CD4-positive, alpha-beta T cell treated with Interleukin-21 for 1 hour (primary cell): Measurements from ENCODE around the gene ARL15.
"Not testable (repeated sequence)": the region's sequence is repeated elsewhere in the genome, so short reads cannot be mapped to it uniquely, and the experiment has no call there.

ENCODE experiments used
- DNase-seq: peaks from one replicate; pipeline ENCODE4 v3.0.0-alpha.2; 2020

ARL15 gene

DNA sequence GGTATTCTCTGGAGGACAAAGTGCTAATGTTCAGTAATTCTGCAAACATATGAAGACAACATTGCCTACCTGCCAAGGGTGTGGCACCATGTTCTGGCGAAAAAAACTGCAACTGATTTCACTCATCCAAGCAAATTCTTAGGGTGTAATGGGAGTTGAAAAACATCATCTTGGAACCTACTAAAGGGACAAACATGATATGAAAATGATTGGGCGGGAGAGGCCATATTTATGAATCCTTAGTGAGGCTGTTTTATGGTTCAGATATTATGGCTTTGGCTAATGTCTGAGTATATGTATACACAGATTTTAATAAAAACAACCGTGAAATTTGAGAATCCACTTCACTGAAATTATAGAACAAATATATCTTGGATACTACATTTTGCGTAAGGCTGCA lies 225.7 kb downstream of the ARL15 start:
- DNase-seq: no peak

DNA sequence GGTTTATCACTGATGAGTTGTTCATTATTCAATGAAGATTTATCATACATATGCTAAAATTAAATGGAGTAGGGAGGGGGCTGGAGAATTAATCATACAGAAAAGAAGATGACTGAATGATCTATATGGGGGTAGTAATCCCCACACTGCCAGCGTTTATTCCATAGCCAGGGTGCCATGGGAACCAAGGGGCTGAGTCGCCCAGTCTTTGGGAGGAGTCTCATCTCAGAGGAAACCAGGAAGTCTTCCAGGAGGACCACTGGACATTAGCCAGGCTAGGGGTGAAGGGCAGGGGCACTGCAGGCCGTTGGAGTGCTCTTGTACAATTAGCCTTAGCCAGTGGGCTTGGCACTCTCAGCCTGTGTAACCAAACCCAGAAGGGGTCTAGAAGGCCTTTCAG lies 226.5 kb downstream of the ARL15 start:
- no peak for DNase-seq

DNA sequence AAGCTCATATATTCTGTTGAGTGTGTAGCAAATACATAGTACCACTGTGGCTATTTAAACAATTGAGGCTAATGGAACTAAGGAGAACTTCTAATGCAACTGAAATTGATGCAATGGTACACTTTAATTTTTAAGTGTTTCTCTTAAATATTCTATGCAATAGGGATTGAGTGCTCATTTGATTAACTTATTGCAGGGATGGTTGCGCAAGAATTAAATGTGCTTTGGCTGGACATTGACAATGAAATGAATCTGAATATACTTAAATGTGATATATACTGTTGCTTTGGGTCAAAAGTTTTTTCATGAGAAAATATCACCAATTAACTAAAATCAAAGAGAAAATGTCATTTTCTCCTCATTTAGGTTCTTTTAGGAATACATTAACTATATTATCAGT lies 227.1 kb downstream of the ARL15 start:
- DNase-seq: no peak

DNA sequence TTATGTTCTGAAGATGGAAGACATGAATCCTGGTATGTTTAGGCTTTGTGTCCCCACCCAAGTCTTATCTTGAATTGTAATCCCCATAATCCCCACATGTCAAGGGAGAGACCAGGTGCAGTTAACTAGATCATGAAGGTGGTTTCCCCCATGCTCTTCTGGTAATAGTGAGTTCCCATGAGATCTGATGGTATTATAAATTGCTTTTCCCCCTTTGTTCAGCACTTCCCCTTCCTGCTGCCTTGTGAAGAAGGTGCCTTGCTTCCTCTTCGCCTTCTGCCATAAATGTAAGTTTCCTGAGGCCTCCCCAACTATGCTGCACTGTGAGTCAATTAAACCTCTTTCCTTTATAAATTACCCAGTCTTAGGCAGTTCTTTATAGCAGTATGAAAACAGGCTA lies 229.0 kb downstream of the ARL15 start:
- DNase-seq: no peak

DNA sequence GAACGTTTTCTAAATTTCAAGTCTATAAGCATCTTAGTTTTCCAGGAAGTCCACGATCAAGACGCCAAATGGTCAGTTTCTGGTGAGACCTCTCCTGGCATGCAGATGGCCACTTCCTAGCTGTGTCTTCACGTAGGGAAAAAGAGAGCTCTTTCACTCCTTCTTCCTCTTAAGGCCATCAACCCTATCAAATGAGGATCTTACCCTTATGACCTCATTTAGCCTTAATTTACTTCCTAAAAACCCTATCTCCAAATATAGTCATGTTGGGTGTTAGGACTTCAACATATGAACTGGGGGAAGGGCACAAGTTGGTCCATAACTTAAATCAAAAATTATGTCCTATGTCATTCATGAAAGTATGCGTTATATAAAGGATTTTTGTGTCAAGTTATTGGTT lies 229.5 kb downstream of the ARL15 start:
- no peak for DNase-seq

DNA sequence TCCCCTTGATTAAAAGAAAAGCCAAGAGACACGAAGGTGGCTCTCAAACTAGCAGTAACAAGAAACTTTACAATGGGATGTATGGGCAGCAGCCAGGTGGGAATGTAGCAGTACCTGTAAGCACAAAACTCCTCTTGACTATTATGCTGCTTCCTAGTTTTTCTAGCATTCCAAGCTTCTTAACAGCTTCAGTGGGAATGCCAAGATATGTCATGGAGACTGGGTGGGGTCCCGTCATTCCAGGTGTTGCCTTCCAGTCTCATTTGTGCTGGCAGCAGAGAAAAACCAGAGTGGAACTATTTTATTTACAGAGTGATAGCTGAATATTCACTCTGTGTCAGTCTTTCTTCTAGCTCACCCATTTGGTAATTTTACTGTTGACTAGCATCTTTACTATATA lies 236.6 kb downstream of the ARL15 start:
- DNase-seq: no peak

DNA sequence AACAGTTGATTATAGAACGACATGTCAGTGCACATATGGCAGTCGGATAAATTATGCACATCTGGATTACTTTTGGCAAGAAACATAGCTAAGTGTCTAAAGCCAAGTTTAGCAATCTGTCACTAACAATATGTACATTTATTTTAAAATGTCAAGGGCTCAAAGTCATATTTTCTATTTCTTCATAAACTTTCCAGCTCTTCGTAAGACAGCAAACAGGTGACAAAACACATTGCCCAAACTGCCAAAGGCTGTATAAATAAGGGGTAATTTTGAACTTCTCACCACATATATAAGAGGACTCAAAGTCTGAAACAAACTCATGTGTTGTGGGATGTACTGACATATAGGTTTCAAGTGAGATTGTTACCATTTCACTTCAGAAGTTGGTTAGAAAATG lies 237.2 kb downstream of the ARL15 start:
- DNase-seq: no peak

DNA sequence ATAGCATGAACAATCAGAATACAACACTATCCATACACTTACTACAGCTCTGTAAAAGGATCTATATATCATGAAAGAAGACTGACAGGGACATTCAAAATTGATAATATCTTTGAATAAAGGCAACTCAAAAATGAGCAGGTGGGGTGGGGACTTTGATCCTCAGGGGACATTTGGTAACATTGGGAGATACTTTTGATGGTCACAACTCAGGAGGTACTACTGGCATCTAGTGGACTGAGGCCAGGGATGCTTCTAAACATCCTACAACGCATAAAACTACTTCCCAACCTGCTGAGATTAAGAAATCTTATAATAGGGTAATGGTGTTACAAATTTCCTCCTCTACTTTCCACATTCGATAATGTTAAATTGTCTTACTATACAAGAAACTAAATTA lies 243.9 kb downstream of the ARL15 start:
- no peak for DNase-seq

DNA sequence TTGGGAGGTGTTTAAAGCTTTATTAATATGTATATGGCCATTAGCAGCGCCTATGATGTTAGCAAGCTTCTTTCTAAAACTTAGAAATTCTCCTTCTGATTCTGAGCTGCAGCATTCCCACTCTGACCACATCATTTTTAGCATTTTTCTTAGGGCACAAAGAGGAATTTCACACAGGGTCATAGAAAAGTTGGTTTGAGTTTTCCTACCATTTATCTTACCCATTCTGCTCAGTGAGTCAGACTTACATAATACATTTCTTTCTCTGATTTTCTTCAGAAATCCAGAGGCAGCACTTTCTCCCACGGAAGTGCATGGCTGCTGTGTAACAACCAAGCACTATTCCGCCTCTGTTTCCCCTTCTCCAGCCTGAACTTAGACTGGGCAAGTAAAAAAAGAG lies 246.6 kb downstream of the ARL15 start:
- DNase-seq: no peak

DNA sequence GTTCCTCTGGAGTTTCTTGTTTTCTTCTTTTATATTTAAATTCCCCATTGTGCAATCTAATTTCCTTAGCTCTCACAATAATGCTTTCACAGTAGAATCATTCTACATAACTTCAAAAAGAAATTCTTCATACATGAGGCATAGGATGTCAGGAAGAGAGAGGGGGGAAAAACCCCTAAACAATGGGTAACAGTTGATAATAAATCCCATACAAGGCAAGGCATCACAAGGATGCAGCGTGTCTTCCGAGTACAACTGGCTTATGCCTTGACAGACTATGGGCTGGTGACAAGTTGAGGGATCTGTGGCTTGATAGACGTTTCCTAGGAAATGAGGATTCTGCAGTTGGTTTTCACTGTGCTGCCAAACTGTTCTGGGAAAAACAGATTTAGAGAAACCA lies 247.4 kb downstream of the ARL15 start:
- DNase-seq: no peak

DNA sequence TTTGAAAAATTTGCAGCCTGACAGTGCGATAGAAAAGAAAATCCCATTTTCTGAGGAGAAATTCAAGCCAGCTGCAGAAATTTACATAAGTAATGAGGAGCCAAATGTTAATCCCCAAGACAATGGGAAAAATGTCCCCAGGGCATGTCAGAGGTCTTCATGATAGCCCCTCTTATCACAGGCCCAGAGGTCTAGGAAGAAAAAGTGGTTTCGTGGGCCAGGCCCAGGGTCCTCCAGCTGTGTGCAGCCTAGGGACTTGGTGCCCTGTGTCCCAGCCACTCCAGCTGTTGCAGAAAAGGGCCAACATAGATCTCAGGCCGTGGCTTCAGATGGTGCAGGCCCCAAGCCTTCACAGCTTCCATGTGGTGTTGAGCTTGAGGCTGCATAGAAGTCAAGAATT lies 249.5 kb downstream of the ARL15 start:
- DNase-seq: not testable (repeated sequence)

DNA sequence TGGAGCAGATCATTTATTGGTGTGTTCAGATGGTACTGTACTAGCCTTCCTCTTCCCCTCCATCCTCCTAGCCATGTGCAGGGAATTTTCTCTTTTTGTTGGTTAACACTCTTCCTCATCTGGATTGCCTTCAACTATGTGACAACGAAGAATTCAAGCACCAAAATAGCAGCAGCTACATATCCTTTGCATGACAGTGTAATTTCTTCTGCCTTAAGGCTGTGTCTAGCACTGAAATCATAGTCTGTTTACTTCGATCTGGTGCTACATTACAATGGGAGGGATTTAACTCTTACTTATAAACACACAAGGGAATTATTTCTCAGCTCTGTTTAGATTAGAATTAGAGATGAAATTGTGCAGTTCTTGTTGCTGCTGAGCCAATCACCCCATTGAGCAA lies 260.4 kb downstream of the ARL15 start:
- no peak for DNase-seq

DNA sequence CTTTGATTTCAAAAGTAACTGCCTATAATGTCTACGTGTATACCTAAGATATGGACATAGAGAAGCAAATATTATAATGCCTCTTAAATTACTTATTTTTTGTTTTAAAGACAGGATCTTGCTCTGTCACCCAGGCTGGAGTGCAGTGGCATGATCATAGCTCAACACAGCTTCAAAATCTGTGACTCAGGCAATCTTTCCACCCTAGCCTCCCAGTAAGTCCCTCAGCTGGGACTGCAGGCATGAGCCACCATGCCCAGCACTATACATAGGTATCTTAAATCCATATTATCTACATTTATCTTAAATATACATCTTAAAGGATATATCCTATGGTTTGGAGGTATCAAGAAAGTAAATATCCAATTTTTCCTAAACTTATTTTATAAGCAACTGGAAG lies 261.2 kb downstream of the ARL15 start:
- DNase-seq: no peak

DNA sequence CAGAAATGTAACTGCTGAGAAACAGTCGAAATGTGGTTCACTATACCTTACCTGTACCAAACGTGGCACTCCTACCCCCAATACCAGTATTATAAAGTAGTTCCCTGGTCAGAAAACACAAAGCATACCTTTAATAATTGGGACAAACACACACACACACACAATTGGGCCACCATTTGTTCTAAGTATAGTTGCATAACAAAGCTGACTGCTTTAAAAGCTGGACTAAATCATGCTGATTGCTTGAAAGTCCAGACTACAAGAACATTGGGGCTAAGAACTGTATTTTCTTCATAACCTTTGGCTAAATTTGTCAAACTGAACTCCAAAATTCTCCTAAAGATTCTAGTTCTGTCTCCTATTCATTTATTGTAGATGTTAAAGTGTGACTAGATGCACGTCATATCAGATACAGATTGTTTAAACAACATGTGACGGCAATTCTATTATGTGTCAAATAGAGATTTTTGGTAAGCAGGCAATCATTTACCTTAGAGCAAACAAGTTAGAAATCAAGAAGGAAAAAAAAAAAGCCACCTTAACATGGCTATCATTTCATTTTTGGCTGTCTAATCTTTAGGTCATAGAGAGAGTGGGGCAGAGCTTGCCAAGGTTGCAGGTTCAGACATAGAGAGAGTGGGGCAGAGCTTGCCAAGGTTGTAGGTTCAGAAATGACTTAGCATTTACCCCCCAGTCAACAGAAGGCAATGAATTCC lies 265.1 kb downstream of the ARL15 start:
- DNase-seq: no peak

DNA sequence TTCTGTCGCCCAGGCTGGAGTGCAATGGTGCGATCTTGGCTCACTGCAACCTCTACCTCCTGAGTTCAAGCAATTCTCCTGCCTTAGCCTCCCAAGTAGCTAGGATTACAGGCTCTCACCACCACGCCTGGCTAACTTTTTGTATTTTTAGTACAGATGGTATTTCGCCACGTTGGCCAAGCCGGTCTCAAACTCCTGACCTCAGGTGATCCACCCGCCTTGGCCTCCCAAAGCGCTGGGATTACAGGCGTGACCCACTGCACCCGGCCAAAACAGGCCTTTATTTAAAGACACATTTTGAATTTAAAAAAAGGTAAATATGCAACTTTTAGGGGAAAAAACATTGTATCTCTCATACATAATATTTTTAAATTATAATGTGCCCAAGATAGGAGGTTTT lies 266.1 kb downstream of the ARL15 start:
- not testable (repeated sequence) for DNase-seq

DNA sequence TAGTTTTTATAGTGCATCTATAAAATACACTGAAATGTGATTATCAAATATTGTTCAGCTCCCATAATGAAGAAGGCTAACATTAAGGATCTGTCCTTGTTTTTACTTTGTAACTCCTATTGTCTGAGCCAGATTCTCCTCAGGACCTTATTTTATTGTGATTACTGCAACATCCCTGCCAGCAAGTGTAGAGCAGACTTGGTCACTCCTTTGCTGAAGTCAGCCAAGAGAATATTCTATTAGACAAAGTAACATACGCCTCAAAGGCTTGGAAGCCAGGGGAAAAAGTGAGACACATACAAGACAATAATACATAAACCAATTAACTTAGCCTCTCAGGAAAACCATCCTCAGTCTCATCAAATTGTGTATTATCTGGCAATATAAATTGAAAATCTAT lies 269.6 kb downstream of the ARL15 start:
- no peak for DNase-seq

DNA sequence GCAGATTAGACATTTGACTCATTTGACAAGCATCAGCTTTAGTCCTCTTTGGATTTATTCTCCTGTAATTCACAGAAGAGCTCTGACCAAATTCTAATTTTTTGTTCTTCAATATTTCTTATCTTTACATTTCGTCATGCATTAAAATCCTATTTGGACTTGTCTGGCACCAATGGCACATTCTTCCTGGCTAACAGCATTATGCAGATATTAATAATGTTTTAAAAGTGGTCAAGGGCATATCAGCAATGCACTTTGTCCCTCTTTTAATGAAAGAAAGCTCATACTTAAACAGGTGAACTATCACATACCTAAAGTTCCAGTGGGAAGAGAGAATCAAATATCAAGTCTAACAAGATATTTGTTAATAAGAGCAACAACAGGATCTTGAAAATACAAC lies 270.4 kb downstream of the ARL15 start:
- no peak for DNase-seq

DNA sequence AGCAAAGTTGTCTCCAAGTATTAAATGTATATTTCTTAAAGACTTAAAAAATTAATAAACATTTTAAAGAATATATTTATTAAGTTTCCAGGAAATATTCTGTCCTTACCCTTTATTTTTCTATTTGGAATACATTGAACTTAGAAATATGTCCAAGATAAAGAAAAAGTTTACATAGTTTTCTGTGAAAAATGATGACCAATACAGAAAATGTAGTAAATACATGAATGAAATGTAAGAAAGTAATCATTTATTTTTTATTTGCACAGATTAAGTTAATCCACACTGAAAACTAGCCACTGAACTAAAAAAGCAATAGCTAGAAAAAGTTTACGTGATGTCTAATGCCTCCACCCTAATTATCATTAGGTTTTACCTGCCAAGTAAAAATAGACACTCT lies 273.2 kb downstream of the ARL15 start:
- no peak for DNase-seq

DNA sequence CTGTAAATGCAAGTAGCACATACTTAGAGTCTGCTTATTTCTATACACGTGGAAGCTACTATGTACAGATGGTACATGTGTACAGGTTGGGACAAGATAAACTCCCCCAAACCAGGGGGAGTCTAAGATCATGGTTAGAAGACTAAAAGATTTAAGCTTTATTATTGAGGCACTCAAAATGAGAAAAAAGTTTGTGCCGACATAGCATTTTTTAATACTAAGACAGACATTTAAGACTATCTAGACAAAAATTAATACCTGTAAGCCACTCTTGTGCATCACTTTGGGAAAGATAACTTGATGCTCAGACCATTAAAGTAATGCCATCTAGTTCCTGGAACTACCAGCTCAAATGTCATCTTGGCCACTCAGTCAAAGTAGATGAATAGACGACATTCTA lies 279.4 kb downstream of the ARL15 start:
- DNase-seq: no peak

DNA sequence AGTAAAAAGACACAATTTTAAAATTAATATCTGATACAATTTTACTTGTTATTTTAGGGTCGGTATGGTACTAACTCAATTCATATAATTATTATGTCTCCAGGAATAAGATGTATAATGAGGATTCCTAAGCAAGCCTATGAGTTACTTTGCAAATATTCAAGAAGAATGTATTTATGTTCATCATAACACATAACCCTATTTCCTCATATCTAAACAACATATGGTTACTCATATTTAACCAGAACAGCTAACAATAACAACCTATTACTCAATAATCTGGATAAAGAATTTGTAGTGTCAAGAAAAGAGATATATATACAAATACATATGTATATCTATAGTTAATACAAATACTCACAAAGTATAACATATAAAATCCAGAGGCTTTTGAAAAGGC lies 285.9 kb downstream of the ARL15 start:
- no peak for DNase-seq

DNA sequence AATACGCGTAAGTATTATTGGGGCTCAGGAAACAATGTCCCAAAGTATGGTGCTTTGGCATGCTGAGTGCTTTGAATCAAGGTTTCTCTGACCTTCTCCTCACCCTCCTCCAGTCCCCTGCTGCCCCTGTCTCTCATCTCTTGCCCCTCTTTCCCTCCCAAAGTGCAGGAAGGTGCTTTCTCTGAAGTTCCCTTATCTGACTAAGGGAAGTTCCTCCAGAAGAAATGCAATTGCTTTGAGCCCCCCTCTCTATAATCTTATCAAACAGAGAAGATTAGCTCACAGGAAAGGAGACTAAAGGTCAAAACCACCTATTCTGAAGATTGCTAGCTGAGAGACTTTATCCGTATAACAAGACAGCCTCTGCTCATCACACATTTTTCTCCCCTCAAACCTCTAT lies 288.1 kb downstream of the ARL15 start:
- DNase-seq: no peak

DNA sequence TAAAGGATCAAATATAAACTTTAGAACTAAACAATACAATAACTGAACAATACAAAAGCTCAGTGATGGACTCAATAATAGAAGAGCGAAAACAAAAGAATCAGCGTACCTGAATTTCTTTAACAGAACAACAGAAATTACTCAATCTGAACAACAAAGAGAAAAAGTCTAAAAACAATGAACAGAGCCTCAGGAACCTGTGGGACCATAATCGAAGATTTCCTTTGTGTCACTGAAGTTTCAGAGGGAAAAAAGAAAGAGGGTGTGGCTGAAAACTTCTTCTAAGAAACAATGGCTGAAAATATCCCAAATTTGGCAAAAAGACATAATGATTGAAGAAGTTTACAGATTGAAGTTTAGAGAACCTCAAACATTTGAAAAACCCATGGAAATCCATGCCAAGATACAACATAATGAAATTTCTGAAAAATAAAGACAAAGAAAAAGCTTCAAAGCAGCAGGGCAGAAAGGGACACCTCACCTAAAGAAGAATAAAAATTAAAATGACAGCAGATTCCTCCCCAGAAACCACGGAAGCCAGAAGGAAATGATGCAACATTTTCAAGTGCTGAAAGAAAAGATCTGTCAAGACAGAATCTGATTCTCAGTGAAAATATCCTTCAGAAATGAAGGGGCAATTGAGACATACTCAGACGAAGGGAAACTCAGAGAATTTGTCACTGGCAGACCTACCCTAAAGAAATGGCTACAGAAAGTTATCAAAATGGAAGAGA lies 288.8 kb downstream of the ARL15 start:
- DNase-seq: no peak

DNA sequence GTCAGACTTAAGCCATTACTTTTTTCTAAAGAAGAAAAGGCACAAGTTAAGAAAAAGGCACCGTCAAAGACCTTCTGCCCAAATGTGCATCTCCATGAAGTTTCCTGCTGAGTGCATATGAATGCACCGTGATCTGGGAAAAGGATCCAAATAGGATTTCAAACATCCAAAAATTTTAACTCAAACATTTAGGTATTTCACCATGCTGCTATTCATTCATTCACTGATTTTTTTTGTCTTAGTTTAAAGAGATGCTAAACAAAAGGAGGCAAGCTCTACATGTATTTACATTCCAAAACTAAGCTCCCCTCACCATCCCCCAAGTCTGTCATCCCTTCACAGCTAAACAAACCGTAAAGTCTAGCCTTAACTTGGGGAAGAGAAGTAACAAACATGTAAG lies 291.9 kb downstream of the ARL15 start:
- no peak for DNase-seq

DNA sequence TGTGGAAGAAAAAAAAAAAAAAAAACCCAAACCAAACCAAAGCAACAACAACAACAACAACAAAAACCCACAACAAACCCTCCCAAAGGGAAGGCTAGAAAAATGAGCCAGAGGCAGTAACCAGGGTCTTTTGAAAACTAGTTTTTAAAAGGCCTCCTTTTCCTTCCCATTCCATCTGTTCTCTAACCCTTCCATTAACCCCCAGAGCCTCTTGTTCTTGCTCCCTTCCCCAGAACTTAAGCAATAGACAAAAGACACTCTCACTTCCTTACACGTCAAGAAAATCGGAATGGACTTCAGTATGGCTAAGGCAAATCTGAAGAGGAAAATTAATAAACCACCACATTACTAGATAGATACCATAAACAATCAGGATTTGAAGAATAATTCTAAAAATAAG lies 292.8 kb downstream of the ARL15 start:
- no peak for DNase-seq
